Neural cell (in vitro differentiated cells): Measurements from ENCODE around the gene NR2F1-AS1. TPM values are rescaled to one million over a fixed set of nuclear protein-coding genes. Genes with fewer than 3 reads are reported as not detected.

Source experiments
- polyA plus RNA-seq: library from polyadenylated mRNA; depleted of rRNA; stranded (reverse); fragments of >200 nt; gene quantifications from 2 replicates; pipeline ENCODE4 v1.2.3, GENCODE V29; 2014

NR2F1-AS1 gene
- polyA plus RNA-seq, 1 donor from 2014 or later: 0.24 TPM

Other genes with a start within 250 kb of the NR2F1-AS1 start
- gene NR2F1, start 2.0 kb upstream of the NR2F1-AS1 start, polyA plus RNA-seq: 2.1 and 2.3 TPM in 2 replicates
- gene POU5F2, start 160.4 kb upstream of the NR2F1-AS1 start, polyA plus RNA-seq: 0.07 and 0.22 TPM in 2 replicates